RWPE1 (cell line): ENCODE measurements around the gene MIPOL1.
A peak's percentile ranks its signal among the peaks of the same experiment; 100 is the strongest.
"Not testable (repeated sequence)": the region's sequence is repeated elsewhere in the genome, so short reads cannot be mapped to it uniquely, and the experiment has no call there.

Experiments
- CTCF ChIA-PET: fragments of 350-600 bp; sonication (Branson Sonifier 250); formaldehyde crosslinking; extraction: SDS; loops from one replicate; lab custom pipeline; 2021; lab: Yijun Ruan, JAX
- POLR2A ChIA-PET: fragments of 400-600 bp; formaldehyde crosslinking; extraction: SDS; loops from one replicate; lab custom pipeline; 2020; ENCODE audit warnings: antibody characterized with exemption; ENCODE audit not compliant: low non-redundant PET; lab: Yijun Ruan, JAX
- DNase-seq: peaks from one replicate; pipeline ENCODE4 v3.0.0; 2012; ENCODE audit warnings: low spot score
- H3K27ac ChIP-seq: fragments of 450-650 bp; 2 replicates; pipeline ENCODE4 v1.5.1; 2017
- CTCF ChIP-seq: fragments of 450-650 bp; conservative IDR thresholded peaks from 2 replicates; pipeline ENCODE4 v1.5.1; 2017; ENCODE audit warnings: low read depth, mild to moderate bottlenecking

The MIPOL1 gene

GRCh38 chr14:37197421-37198272 lies at the start of gene MIPOL1:
Gene MIPOL1 (plus strand): TSS chr14:37197937. CDS start chr14:37247889, 49,952 bp downstream.
- DNase-seq: peak; percentile 81
- ChIA-PET CTCF (interaction anchor here (0.5 to 1.0 kb wide), 6 partner anchors 12 to 673 kb away, joined by 3 to 6 read pairs (median 3); no protein-coding TSS in a partner anchor), POLR2A (no interaction called here)
- H3K27ac ChIP-seq: peak within 1 kb of the TSS; percentile 82
- peak; percentile 45; the same call in 1 of the 2 replicates for TF ChIP-seq CTCF

- POLR2A ChIA-PET: no interaction called here
- peak; percentile 74 for TF ChIP-seq CTCF
- DNase-seq: peak; percentile 50
- no peak overlapping the region for H3K27ac ChIP-seq
- CTCF ChIA-PET: interaction anchor here (0.6 to 1.4 kb wide), 21 partner anchors 14 to 1858 kb away, joined by 3 to 7 read pairs (median 4); partner anchors contain the start of genes MIPOL1, PSMA6 and SLC25A21
These were observed 47.3 kb upstream of the MIPOL1 start for GRCh38 chr14:37150414-37150813.

GRCh38 chr14:37153005-37153404 lies 44.7 kb upstream of the MIPOL1 start:
- CTCF ChIA-PET: interaction anchor here (0.5 kb wide), 1 partner anchor 1840 kb away, joined by 6 read pairs; no protein-coding TSS in a partner anchor
- DNase-seq: no peak
- POLR2A ChIA-PET: no interaction called here
- TF ChIP-seq CTCF: no peak
- H3K27ac ChIP-seq: no peak overlapping the region

- ChIA-PET CTCF (interaction anchor here (0.5 kb wide), 1 partner anchor 1841 kb away, joined by 6 read pairs; no protein-coding TSS in a partner anchor), POLR2A (no interaction called here)
- DNase-seq: no peak
- H3K27ac ChIP-seq: no peak overlapping the region
- no peak for TF ChIP-seq CTCF
These were observed 44.3 kb upstream of the MIPOL1 start for GRCh38 chr14:37153483-37153882.

GRCh38 chr14:37157987-37158386 lies 39.8 kb upstream of the MIPOL1 start:
- H3K27ac ChIP-seq: no peak overlapping the region
- TF ChIP-seq CTCF: no peak
- ChIA-PET POLR2A (no interaction called here), CTCF (interaction anchor here (0.6 kb wide), 1 partner anchor 182 kb away, joined by 3 read pairs; no protein-coding TSS in a partner anchor)
- no peak for DNase-seq

GRCh38 chr14:37162307-37162706 lies 35.4 kb upstream of the MIPOL1 start:
- CTCF ChIA-PET, POLR2A ChIA-PET, H3K27ac ChIP-seq, DNase-seq: not testable (repeated sequence)

- CTCF ChIA-PET: no interaction called here
- POLR2A ChIA-PET: no interaction called here
- DNase-seq: no peak
- H3K27ac ChIP-seq: no peak overlapping the region
- no peak for TF ChIP-seq CTCF
These were observed 31.9 kb upstream of the MIPOL1 start for GRCh38 chr14:37165794-37166193.
